GM10266 (cell line): ENCODE data around the gene METAP2.

ENCODE experiments used
- DNase-seq: peaks from one replicate; pipeline ENCODE4 v3.0.0; 2012; ENCODE audit errors: extremely low spot score
- CTCF ChIP-seq: IDR thresholded peaks from 2 replicates; pipeline ENCODE4 v1.5.1; 2012; ENCODE audit warnings: mild to moderate bottlenecking, low read depth; ENCODE audit not compliant: control insufficient read depth, insufficient read depth; ENCODE audit errors: missing control alignments

METAP2 gene

GRCh38 chr12:95499772-95500171 lies 25.8 kb downstream of the METAP2 start:
- no peak for DNase-seq
- TF ChIP-seq CTCF = no peak

DNA sequence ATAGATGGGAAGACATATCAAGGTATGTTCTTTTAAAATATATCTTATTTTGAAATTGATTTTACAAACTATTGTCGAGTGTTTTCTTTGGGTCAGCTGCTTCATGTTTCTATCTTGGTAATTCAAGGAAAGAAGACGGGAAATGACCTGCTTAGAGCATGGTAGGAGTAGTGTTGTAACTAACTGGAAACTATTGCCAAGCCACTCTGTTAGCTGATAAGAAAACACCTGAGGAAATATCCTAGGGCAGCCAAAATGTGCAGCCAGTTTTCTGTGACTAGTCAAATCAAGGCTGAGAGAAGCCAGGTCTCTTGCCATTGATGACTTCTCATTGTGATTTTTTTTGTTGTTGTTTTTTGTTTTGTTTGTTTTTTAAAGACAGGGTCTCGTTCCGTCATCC lies 30.2 kb downstream of the METAP2 start:
- no peak for TF ChIP-seq CTCF
- DNase-seq = no peak

DNA sequence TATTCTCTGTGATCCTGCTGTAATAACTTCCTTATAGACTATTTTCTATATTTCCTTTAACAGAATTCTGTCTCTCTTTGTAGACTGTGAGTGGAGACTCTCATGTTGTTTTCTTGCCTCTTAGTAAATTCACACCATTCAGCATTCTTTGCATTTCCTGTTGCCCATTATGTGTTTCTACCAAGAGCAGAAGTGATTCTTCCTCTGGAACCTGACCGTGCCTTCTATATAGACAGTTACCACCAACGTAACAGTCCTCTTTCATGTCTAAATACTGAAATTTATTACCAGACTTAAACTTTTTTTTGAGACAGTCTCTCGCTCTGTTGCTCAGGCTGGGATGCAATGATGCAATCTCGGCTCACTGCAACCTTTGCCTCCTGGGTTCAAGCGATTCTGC lies 31.1 kb downstream of the METAP2 start:
- no peak for TF ChIP-seq CTCF
- no peak for DNase-seq

GRCh38 chr12:95506707-95507523 lies 33.0 kb downstream of the METAP2 start:
- no peak for DNase-seq
- no peak for TF ChIP-seq CTCF

DNA sequence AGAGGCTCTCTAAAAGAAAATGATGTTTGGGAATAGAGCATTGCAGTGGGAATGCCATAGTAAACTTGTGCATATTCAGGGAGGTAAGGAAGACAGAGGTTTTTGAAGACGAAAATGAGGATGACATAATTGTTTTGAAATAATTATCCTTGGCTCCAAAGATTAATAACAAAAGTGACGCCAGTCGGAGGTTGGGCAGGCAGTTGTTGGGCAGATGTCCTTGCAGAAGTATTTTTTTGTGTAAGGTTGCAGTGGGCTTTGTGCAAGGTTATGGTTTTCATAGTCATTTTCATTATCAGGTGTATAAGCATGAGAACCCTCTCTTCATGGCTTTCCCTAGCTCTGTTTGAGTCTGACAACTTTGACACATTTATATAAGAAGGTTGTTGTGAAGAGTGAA lies 35.3 kb downstream of the METAP2 start:
- no peak for DNase-seq
- TF ChIP-seq CTCF = no peak

GRCh38 chr12:95511977-95512376 lies 38.0 kb downstream of the METAP2 start:
- TF ChIP-seq CTCF = no peak
- no peak for DNase-seq

DNA sequence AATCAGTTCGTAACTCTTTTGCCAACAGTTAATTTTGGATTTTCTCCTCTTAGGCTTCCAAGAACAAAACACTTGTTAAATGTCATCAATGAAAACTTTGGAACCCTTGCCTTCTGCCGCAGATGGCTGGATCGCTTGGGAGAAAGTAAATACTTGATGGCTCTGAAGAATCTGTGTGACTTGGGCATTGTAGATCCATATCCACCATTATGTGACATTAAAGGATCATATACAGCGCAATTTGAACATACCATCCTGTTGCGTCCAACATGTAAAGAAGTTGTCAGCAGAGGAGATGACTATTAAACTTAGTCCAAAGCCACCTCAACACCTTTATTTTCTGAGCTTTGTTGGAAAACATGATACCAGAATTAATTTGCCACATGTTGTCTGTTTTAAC lies 39.6 kb downstream of the METAP2 start:
- no peak for DNase-seq
- TF ChIP-seq CTCF = no peak
